Testis (tissue), 3 donors: ENCODE results near the gene ACSM6. TPM values are rescaled to one million over a fixed set of nuclear protein-coding genes. Genes with fewer than 3 reads are reported as not detected.

Source experiments
- DNase-seq: peaks from one replicate; pipeline ENCODE4 v3.0.0-alpha.2; 2019
- H3K27ac ChIP-seq, 2 donors: fragments of 200-600 bp; sonication (generic); one replicate each; pipeline ENCODE4 v1.5.1; 2019
- H3K27me3 ChIP-seq: fragments of 200-600 bp; sonication (generic); one replicate; pipeline ENCODE4 v1.5.1; 2019
- H3K36me3 ChIP-seq: fragments of 200-600 bp; sonication (generic); one replicate; pipeline ENCODE4 v1.5.1; 2017; ENCODE audit warnings: low read depth; ENCODE audit errors: missing control alignments
- H3K4me1 ChIP-seq: fragments of 200-600 bp; sonication (generic); one replicate; pipeline ENCODE4 v1.5.1; 2019
- H3K4me3 ChIP-seq, 2 donors: fragments of 200-600 bp; sonication (generic); one replicate each; pipeline ENCODE4 v1.5.1; 2017 to 2019
- H3K9me3 ChIP-seq: fragments of 200-600 bp; sonication (generic); one replicate; pipeline ENCODE4 v1.5.1; 2017
- CTCF ChIP-seq, 3 experiments: fragments of 450-650 bp in 2 of 3; fragments of 200-600 bp in 1 of 3; sonication (generic) in 1 of 3; IDR thresholded peaks; one replicate each; pipeline ENCODE4 v1.5.1; 2016 to 2019; ENCODE audit warnings: antibody characterized with exemption in 3 of 3, mild to moderate bottlenecking in 2 of 3, moderate library complexity in 1 of 3
- POLR2A ChIP-seq: fragments of 450-650 bp; IDR thresholded peaks from one replicate; pipeline ENCODE4 v1.6.1; 2017; ENCODE audit warnings: antibody characterized with exemption, mild to moderate bottlenecking, moderate library complexity
- WGBS, 2 donors: methylation state at CpG; one replicate each; pipeline ENCODE4 v1.1.5; 2018; 5-methylcytosine and 5-hydroxymethylcytosine counted together
- intact Hi-C: fragments of 100-400 bp; cut with DNase I; formaldehyde crosslinking; loops from one replicate; pipeline ENCODE4 v1.15.1; 2023; ENCODE audit warnings: low total_unique reads
- polyA plus RNA-seq: library from polyadenylated mRNA; stranded (reverse); fragments of 350-450 nt; fragmentation: Illumina TruSeq; extraction: RNeasy Lipid Tissue Mini Kit (QIAGEN cat#74804); gene quantifications from one replicate; pipeline ENCODE4 v1.2.3, GENCODE V29; 2014; ENCODE audit warnings: low read depth, low replicate concordance; ENCODE audit not compliant: insufficient read depth
- small RNA-seq, 2 donors: library from RNA; depleted of rRNA; stranded (forward); fragments of <200 nt; gene quantifications; one replicate each; pipeline ENCODE3, GENCODE V24; 2016
- total RNA-seq, 2 donors: library from RNA; depleted of rRNA; stranded (reverse); fragments of >200 nt; gene quantifications; one replicate each; pipeline ENCODE4 v1.2.3, GENCODE V29; 2016

The ACSM6 gene
- total and polyA plus RNA-seq, 3 donors from 2014 or later = not detected

DNA sequence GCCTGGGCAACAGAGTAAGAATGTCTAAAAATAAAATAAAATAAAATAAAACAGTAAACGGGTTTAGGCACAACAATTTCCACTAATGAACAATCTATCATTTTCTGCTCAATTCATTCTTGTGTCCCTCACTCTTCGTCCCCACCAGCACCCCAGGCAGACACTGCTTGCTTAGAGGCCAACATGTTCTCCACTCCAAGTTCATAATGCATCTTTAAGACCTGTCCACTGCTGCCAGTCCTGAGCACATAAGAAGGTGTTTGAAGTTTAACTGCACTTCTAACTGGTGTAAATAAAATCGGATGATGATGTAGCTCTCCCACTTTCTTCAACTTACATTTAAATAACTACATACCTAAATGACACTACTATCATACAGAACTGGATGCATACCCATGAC, 83.6 kb downstream of the ACSM6 start:
- Histone ChIP-seq H3K4me1 (no peaks in the 10 kb centered on the region), H3K4me3 (no peak overlapping the region), H3K27me3 (no peaks in the 10 kb centered on the region), H3K36me3 (no peaks in the 10 kb centered on the region), H3K27ac (no peak overlapping the region), H3K9me3 (no peaks in the 10 kb centered on the region)
- TF ChIP-seq POLR2A = no peak
- TF ChIP-seq CTCF (IDR thresholded peaks at IDR 0.05) = no peak
- no peak for DNase-seq
- 74 to 75% methylated on average over 3 of the region's 3 CpGs for WGBS, 2 donors
- intact Hi-C loops = no loop called here

Small RNA genes within 50 kb of the gene (small RNA-seq; reads per million reads assigned to genes)
- gene AL157834.3 = 0 reads per million in 2 donors

Other genes with a start within 250 kb of the ACSM6 start
- 1 to 10 TPM; 2.8 to 8.2 TPM for gene CYP2C8, start 124.7 kb upstream of the ACSM6 start, total RNA-seq
- 3.9 TPM for gene CYP2C8, start 124.7 kb upstream of the ACSM6 start, polyA plus RNA-seq
- 10 to 100 TPM; 14.9 to 23.5 TPM for gene PDLIM1, start 96.8 kb downstream of the ACSM6 start, total RNA-seq
- 64.3 TPM for gene PDLIM1, start 96.8 kb downstream of the ACSM6 start, polyA plus RNA-seq